Stimulated activated naive B cell treated with anti-CD40 and anti-IgM and Interleukin-4, amounts not matched to agents 10 μg/mL and 1 μg/mL and 100 μg/mL, for 72 hours (primary cell): Measurements from ENCODE around the gene IFIT1.
A peak's percentile ranks its signal among the peaks of the same experiment; 100 is the strongest.
"Not testable (repeated sequence)": the region's sequence is repeated elsewhere in the genome, so short reads cannot be mapped to it uniquely, and the experiment has no call there.

Experiments
- ATAC-seq, 2 donors: fragments of 150-1000 bp; cut with Tn5 transposase; replicated peaks; 2 replicates each; pipeline ENCODE4 v1.10.0; 2021; ENCODE audit warnings: moderate library complexity in 1 of 2
- DNase-seq: peaks from one replicate; pipeline ENCODE4 v3.0.0; 2021
- H3K27ac Mint-ChIP-seq: one replicate; pipeline ENCODE4 v1.8.0; 2022; ENCODE audit warnings: mild to moderate bottlenecking, mixed read lengths
- H3K27me3 Mint-ChIP-seq, 2 donors: one replicate each; pipeline ENCODE4 v1.8.0; 2022; ENCODE audit warnings: mixed read lengths in 2 of 2
- H3K36me3 Mint-ChIP-seq, 2 donors: one replicate each; pipeline ENCODE4 v1.8.0; 2022; ENCODE audit warnings: mixed read lengths in 2 of 2, mild to moderate bottlenecking in 1 of 2
- H3K4me1 Mint-ChIP-seq, 2 donors: one replicate each; pipeline ENCODE4 v1.8.0; 2022; ENCODE audit warnings: mixed read lengths in 2 of 2, mild to moderate bottlenecking in 1 of 2
- H3K4me3 Mint-ChIP-seq, 2 donors: one replicate each; pipeline ENCODE4 v1.8.0; 2022; ENCODE audit warnings: mild to moderate bottlenecking in 2 of 2, mixed read lengths in 2 of 2, moderate library complexity in 1 of 2
- H3K9me3 Mint-ChIP-seq, 2 donors: one replicate each; pipeline ENCODE4 v1.8.0; 2022; ENCODE audit warnings: mixed read lengths in 2 of 2, mild to moderate bottlenecking in 1 of 2

Gene IFIT1

GRCh38 chr10:89403043-89403442 is 10.6 kb downstream of the IFIT1 start:
- Mint-ChIP-seq H3K4me1 (peaks cover 1 to 6% of the 10 kb centered on the region in 2 donors), H3K4me3 (no peak overlapping the region), H3K27me3 (no peaks in the 10 kb centered on the region), H3K27ac (no peak overlapping the region), H3K36me3 (peaks cover 4 to 15% of the 10 kb centered on the region in 2 donors), H3K9me3 (peaks cover 0 to 2% of the 10 kb centered on the region in 2 donors)
- ATAC-seq: no peak
- no peak for DNase-seq

- DNase-seq: no peak
Measured at GRCh38 chr10:89404104-89405047, 12.0 kb downstream of the IFIT1 start.

GRCh38 chr10:89406178-89406577 is 13.8 kb downstream of the IFIT1 start:
- H3K9me3 Mint-ChIP-seq, ATAC-seq, DNase-seq, H3K27me3 Mint-ChIP-seq, H3K4me3 Mint-ChIP-seq, H3K27ac Mint-ChIP-seq: not testable (repeated sequence)
- Mint-ChIP-seq H3K4me1 (peaks cover 7 to 13% of the 10 kb centered on the region in 2 donors), H3K36me3 (peaks cover 4 to 15% of the 10 kb centered on the region in 2 donors)

More at GRCh38 chr10:89404104-89405047, 12.0 kb downstream of the IFIT1 start:
- H3K4me1 Mint-ChIP-seq: peaks cover 1 to 4% of the 10 kb centered on the region in 2 donors
- H3K36me3 Mint-ChIP-seq: peaks cover 4 to 15% of the 10 kb centered on the region in 2 donors
- no peak overlapping the region for H3K4me3 Mint-ChIP-seq
- no peak overlapping the region for H3K27ac Mint-ChIP-seq
- H3K27me3 Mint-ChIP-seq: no peaks in the 10 kb centered on the region
- H3K9me3 Mint-ChIP-seq: peaks cover 0 to 2% of the 10 kb centered on the region in 2 donors
- no peak for ATAC-seq

GRCh38 chr10:89407792-89408191 is 15.4 kb downstream of the IFIT1 start:
- not testable (repeated sequence) for DNase-seq, H3K4me3 Mint-ChIP-seq, H3K27ac Mint-ChIP-seq, ATAC-seq, H3K4me1 Mint-ChIP-seq, H3K27me3 Mint-ChIP-seq, H3K9me3 Mint-ChIP-seq
- H3K36me3 Mint-ChIP-seq: peaks cover 1 to 24% of the 10 kb centered on the region in 2 donors

- not testable (repeated sequence) for ATAC-seq, H3K27me3 Mint-ChIP-seq, DNase-seq, H3K4me3 Mint-ChIP-seq, H3K27ac Mint-ChIP-seq, H3K9me3 Mint-ChIP-seq
- peaks cover 14% of the 10 kb centered on the region in 2 donors for H3K4me1 Mint-ChIP-seq
- H3K36me3 Mint-ChIP-seq: peaks cover 1 to 24% of the 10 kb centered on the region in 2 donors
Measured at GRCh38 chr10:89409282-89409681, 16.9 kb downstream of the IFIT1 start.

GRCh38 chr10:89410551-89410950 is 18.1 kb downstream of the IFIT1 start:
- not testable (repeated sequence) for H3K27ac Mint-ChIP-seq, H3K27me3 Mint-ChIP-seq, H3K4me3 Mint-ChIP-seq, DNase-seq, ATAC-seq, H3K9me3 Mint-ChIP-seq
- H3K36me3 Mint-ChIP-seq: peaks cover 3 to 27% of the 10 kb centered on the region in 2 donors
- H3K4me1 Mint-ChIP-seq: peaks cover 14 to 19% of the 10 kb centered on the region in 2 donors

GRCh38 chr10:89411135-89411534 is 18.7 kb downstream of the IFIT1 start:
- not testable (repeated sequence) for H3K9me3 Mint-ChIP-seq, H3K4me3 Mint-ChIP-seq, H3K27me3 Mint-ChIP-seq, H3K27ac Mint-ChIP-seq, ATAC-seq, DNase-seq
- Mint-ChIP-seq H3K4me1 (peaks cover 17 to 25% of the 10 kb centered on the region in 2 donors), H3K36me3 (peaks cover 2 to 23% of the 10 kb centered on the region in 2 donors)

GRCh38 chr10:89412276-89412675 is 19.9 kb downstream of the IFIT1 start:
- ATAC-seq, H3K9me3 Mint-ChIP-seq, H3K4me3 Mint-ChIP-seq, DNase-seq, H3K27ac Mint-ChIP-seq, H3K27me3 Mint-ChIP-seq: not testable (repeated sequence)
- H3K4me1 Mint-ChIP-seq: peaks cover 23 to 33% of the 10 kb centered on the region in 2 donors
- H3K36me3 Mint-ChIP-seq: peaks cover 4 to 17% of the 10 kb centered on the region in 2 donors

- ATAC-seq (no peak), DNase-seq (no peak)
- Mint-ChIP-seq H3K9me3 (peaks cover 0 to 3% of the 10 kb centered on the region in 2 donors), H3K27ac (peak overlapping the region; percentile 95), H3K4me3 (peak overlapping the region; percentile 87 to 89), H3K27me3 (no peaks in the 10 kb centered on the region), H3K36me3 (peaks cover 13 to 23% of the 10 kb centered on the region in 2 donors), H3K4me1 (peaks cover 29 to 44% of the 10 kb centered on the region in 2 donors)
Measured at GRCh38 chr10:89413398-89413912, 21.0 kb downstream of the IFIT1 start.

- Mint-ChIP-seq H3K4me3 (peak within 1 kb of the TSS; percentile 87 to 89), H3K27me3 (no peaks in the 10 kb centered on the region), H3K27ac (peak within 1 kb of the TSS; percentile 95), H3K4me1 (peaks cover 29 to 45% of the 10 kb centered on the region in 2 donors), H3K36me3 (peaks cover 13 to 23% of the 10 kb centered on the region in 2 donors), H3K9me3 (peaks cover 0 to 3% of the 10 kb centered on the region in 2 donors)
- ATAC-seq (peak; percentile 81 to 86), DNase-seq (peak; percentile 65)
Measured at GRCh38 chr10:89414146-89414878, 21.9 kb downstream of the IFIT1 start, which contains the start of gene IFIT5. TSS of gene IFIT5 (plus strand) at chr10:89414568. CDS start at chr10:89414799, 231 bp downstream.

- ATAC-seq: peak; percentile 63 to 68
- peaks cover 0 to 3% of the 10 kb centered on the region in 2 donors for H3K9me3 Mint-ChIP-seq
- DNase-seq: peak; percentile 49
- no peaks in the 10 kb centered on the region for H3K27me3 Mint-ChIP-seq
- peaks cover 29 to 44% of the 10 kb centered on the region in 2 donors for H3K4me1 Mint-ChIP-seq
- H3K36me3 Mint-ChIP-seq: peaks cover 13 to 23% of the 10 kb centered on the region in 2 donors
- peak overlapping the region; percentile 87 to 89 for H3K4me3 Mint-ChIP-seq
- peak overlapping the region; percentile 95 for H3K27ac Mint-ChIP-seq
Measured at GRCh38 chr10:89414879-89415821, 22.7 kb downstream of the IFIT1 start.

- no peak for ATAC-seq
- Mint-ChIP-seq H3K27me3 (no peaks in the 10 kb centered on the region), H3K9me3 (peaks cover 0 to 3% of the 10 kb centered on the region in 2 donors), H3K4me3 (peak overlapping the region; percentile 45 to 89), H3K36me3 (peaks cover 13 to 36% of the 10 kb centered on the region in 2 donors), H3K27ac (peak overlapping the region; percentile 57), H3K4me1 (peaks cover 24 to 37% of the 10 kb centered on the region in 2 donors)
- DNase-seq: no peak
Measured at GRCh38 chr10:89416465-89416864, 24.0 kb downstream of the IFIT1 start.

- Mint-ChIP-seq H3K27me3 (no peaks in the 10 kb centered on the region), H3K36me3 (peaks cover 13 to 32% of the 10 kb centered on the region in 2 donors), H3K4me3 (no peak overlapping the region), H3K4me1 (peaks cover 25 to 38% of the 10 kb centered on the region in 2 donors), H3K9me3 (no peaks in the 10 kb centered on the region), H3K27ac (no peak overlapping the region)
- ATAC-seq (no peak), DNase-seq (no peak)
Measured at GRCh38 chr10:89419548-89419947, 27.1 kb downstream of the IFIT1 start.
